IPS-11a (cell line): ENCODE measurements around the gene FOXP1.

Experiments
- H3K4me3 ChIP-seq: one replicate; pipeline ENCODE4 v1.5.1; 2013; ENCODE audit warnings: low read depth, low read length, control low read depth

The FOXP1 gene

DNA sequence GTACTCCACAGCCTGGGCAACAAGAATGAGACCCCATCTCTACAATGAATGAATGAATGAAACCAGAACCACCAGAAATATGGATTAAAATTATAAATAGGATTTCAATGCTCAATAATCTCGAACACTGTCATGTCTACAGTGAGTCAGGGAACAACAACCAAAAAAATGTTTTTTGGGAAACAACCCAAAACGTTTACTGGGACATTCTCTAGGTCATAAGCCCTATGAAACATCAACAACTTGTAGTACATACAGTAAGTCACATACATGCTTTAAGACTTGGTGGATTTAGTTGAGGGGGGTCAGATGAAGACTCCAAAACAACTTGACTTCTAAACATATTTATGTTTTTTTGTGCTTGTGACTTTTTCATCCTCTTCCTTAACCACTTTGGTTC, 511.2 kb downstream of the FOXP1 start:
- no peak overlapping the region for H3K4me3 ChIP-seq

DNA sequence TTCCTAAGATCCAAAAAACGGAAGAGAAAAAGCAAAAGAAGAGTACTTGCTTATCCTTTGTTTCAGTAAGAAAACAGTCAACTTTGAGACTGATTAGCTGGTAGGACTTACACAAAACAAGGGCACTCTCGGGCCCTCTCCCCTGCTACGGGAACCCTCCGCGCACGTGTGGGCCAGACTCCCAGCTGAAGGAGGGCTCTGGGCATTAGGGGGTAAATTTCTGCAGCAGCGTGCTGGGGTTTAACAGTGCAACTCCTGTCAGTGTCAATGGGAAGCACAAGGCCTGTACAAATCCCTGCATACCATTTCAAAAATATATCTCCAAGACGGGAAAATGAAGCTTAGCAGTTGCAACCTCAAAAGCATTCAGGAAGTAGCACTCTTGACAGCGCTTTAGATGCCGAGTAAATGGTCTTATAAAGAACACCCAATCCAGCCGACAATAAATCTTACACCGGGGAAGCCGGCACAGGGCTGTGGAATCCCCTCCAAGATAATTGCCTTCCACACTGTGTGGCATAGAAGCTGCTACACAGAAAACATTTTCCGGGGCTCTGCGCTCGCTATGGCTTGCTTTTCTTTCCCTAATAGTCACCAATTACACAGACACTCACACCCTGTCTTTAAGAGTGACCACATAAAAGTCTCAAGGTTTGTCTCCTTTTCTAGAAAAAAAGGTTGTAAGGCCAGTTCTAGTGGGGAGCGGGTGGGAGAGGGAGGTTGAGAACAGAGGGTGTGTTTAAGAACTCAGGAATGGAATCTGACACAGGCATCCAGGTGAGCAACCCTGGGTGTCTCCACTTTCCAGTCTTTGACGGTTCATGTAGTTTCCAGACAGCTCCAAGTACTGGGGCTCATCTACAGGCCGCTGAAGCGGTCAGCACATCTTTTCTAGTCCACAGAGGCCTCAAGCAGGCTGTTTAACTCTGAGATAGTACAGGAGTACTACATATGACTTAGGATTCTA, 512.7 kb downstream of the FOXP1 start:
- H3K4me3 ChIP-seq: no peak overlapping the region

DNA sequence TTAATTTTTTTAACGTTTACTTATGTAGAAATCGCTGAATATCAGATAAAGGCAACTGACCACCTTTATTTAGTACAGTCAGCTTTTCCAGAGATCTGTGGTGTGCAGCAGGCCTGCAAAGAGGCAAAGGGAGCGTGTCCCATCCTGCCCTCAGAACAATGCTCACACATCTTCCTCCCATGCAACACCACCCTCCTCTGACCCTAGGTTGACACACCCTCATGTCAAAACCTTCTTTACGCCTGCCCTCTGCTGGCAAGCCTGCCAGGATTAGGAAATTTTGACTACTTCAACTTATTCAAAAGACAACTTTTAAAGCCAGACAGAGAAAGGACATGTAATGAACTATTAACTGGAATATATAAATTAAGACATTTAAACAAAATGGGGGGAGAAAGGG, 513.7 kb downstream of the FOXP1 start:
- H3K4me3 ChIP-seq: no peak overlapping the region

DNA sequence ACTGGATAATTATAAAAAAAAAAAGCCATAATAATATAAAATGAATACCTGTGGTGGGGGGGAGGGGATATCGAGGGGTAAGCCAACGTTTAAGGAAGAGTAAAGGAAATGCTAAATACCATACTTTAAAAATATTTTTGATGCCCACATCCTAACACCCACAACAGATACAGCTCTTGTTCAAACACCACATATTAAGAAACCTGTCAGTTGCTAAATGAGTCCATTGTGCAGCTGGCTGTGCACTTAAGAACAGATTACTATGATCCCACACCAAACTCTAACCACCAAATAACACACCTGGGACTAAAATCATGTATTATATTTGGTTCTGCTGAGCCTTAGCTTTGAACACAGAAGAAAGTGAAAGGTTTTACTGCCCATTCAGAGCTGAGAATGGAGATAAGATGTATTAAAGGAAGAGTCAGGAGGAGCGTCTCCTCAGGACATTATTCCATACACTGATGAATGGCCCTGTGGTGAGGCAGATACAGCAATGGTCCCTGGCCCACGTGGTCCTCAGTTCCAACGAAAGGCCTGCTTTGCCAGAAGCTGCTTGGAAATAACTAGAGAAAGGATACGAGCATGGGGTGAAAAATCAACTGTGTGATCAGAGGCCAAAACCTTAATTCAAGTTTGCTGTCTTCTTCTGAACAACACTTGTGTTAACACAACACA, 515.4 kb downstream of the FOXP1 start:
- no peak overlapping the region for H3K4me3 ChIP-seq

DNA sequence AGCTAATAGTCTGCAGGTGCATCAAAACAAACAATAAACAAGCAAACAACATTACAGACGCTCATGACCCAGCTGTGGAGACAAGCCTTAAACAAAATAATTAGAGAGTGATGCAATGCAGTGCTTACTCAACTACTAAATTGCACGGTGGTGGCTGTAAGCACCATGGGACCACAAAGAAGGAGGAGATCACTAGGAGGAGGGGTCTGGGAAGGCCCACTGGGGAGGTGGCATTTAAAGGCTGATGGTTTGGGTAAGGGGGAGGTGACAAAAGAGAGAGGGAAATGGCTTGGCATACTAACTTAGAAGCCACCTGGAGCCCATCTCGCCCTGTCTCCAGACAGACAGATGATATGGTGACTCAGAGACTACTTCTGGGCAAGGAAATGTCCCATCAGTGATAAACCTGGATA, 516.7 kb downstream of the FOXP1 start:
- H3K4me3 ChIP-seq: no peak overlapping the region

DNA sequence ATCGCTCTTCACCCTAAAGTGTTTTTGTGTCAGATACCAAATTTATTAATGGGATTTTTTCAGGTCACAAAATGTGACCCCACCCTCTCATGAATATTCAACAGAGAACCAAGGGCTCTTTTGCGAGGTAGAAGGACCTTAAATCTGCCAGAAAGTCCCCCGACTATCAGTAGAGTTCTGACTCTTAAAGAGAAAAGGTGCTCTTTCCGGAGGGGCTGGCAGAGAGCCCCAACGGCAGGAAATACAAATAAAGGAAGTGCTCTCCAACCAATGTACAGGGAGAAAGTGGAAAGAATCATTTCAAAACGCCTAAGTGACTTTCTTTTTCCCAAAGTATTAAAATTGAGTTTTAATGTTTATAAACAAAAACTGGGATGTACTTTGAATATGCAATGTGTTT, 517.2 kb downstream of the FOXP1 start:
- no peak overlapping the region for H3K4me3 ChIP-seq

DNA sequence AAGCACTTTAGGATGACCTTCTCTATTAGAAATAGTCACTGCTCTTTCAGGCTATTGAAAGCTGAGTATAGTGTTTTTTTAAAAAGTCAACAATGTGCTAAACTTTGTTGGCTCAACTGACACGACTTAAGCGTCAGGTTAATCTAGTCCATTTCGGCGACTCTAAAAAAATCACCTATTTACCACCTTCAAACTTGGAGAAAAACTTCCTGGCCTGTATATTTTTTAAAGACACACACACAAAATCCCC, 517.8 kb downstream of the FOXP1 start:
- peak overlapping the region; percentile 46 for H3K4me3 ChIP-seq

DNA sequence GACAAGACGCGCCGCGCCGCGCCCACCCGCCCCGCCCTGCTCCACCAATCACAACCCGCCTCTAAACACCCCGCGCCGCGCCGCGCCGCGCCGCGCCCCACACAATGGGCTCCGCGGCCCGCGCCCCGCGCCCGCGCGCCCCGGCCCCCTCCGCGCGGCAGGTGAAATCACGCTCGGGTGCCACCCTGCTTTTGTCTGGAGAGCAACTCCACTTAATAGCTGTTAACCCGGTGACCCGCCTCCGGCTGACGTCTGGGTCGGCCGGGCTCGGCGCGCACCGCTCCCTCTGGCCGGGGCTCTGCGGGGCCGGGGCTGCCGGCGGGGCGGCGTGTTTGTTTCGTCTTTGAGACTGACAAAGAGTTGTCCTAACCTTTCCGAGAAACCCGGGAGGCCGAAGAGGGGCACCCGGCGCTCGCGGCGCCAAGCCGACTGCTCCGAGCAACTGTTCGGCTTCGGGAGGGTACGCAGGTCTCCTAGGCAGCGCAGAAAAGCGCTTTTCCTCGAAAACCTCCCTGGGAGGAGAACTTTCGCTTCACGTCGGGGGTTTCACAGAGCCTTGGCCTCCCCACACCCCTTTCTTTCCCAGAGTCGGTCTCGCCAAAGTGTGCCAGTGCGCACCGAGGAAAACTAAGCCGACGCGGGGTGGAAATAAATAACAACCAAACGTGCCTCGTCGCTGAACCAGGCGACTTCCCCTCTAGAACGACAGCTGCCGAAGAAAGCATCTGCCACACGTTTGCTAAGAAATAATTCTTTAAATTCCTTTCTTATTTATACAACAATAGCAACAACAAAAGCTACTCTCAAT, 518.4 kb downstream of the FOXP1 start:
- H3K4me3 ChIP-seq: peak overlapping the region; percentile 46

DNA sequence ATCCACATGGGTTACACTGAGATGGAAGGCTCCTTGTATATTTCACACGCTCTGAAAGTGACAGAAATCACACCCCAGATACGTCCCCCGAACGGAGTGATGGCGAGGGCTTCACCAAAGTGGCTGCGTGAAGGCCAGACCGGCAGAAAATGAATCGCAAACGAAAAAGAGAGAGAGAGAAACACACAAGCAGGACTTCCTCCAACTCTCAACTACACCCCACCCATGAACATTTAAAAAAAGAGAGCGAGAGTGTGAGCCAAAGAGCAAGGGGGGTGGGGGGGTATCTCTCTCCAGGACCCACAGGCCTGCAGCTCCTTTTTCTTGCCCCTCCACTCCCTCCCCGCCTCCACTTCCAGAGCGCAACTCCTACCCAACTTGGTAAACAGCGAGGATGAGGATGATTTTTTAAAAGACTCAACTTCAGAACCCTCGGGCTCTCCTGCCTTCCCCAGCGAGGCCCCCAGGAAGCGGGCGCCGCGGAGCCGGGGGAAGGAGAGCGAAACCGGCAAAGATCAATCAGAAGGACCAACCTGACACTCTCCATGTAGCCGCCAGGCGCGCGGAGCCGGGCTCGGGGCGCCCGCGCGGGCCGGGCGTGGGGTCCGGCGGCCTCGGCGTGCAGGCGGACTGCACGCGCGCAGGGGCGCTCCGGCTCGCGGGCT, 519.1 kb downstream of the FOXP1 start:
- peak overlapping the region; percentile 44 for H3K4me3 ChIP-seq

DNA sequence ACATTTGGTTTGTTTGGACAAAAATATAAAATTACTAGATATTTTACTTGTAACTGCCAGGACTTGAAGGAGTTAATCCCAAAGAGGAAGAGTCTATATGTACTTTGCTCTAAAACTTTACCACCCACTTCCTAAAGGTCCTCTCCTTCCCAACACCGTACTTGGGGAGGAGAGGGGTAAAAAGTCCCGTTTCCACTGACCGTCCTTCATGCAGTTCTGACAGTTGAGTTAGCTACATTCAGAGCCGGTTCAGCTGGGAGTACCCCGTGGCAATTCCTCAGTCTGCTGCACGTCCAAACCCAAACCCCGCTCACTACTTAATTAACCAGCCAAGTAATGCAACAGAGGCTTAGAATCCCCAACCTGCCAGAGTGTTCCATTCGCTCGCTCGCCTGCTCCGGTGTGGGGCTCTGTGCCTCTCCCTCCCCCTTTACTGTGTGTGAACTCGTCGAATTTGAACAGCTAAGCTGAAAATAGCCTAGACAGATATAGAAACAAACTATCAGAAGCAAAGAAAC, 519.7 kb downstream of the FOXP1 start:
- H3K4me3 ChIP-seq: peak overlapping the region; percentile 44

DNA sequence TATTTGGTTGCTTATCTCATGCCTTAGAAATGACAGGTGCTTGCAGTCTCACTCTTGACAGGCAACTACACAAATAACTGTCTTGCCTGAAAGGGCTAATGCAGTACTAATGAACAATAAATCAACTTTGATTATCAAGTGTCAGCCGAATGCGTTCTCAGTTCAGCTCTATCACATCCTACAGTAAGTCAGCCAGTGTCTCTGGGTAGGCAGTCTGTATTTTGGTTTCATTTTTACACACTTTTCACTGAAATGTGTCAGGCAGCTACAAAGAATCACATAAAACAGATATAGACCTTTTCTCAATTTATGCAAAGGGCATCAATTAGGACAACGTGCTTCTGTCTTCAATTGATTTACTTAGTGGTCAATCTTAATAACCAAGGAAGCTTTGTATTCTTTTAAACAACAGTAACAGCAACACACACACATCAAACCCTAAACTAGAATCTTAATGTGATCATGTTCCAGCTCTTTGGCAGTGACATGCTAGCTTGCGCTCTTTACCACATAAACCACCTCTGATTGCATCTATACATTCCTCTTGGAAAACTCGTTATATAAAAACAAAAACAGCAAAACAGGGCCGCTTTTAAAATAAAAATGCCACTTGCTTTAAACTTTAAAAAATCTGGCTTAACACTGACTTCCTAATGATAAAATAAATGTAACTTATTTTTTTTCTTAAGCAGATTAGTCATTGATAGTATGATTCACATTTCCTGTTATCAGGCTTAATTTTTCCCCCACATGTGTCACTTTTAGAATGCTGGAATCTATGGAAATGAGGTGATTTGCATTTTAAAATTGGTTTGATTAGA, 520.4 kb downstream of the FOXP1 start:
- H3K4me3 ChIP-seq: peak overlapping the region; percentile 44

DNA sequence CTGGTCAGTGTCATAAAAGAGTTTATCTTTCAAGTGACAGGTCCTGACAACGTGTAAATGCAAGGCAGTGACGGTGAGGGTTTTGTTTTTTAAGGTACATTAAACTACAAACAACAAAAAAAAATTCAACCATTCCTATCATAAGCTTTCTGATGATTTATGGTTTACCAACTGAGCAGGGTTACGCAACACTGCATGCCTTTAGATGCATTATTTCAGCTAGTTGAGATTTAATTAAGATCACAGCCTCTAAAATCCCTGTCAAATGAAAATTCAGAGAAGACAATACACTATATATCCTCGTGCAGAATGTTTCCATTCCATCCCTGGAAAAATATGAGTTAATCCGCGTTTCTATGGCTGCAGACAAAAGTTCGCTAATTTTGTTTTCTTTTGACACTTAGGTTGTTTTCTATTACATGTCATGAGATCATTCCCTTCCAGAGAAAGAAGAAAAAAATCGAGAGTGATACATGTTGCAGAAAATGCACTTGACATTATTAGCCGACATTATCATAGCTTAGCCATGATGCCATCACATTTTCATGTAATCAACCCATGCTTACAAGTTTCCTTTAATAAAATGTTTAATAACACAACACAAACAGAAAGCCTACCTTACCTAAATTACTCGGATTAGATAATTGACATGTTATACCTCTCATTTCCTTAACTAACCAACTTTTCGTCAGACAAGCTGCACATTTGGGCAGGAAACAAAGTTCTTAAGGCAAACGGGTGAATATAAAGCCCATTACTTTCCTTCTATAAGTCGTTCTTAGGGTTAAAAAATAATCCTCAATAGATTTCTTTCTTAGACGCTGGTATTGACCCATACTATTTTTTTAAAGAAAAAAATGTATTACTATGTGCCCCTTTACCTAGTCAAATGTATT, 521.2 kb downstream of the FOXP1 start:
- H3K4me3 ChIP-seq: no peak overlapping the region

DNA sequence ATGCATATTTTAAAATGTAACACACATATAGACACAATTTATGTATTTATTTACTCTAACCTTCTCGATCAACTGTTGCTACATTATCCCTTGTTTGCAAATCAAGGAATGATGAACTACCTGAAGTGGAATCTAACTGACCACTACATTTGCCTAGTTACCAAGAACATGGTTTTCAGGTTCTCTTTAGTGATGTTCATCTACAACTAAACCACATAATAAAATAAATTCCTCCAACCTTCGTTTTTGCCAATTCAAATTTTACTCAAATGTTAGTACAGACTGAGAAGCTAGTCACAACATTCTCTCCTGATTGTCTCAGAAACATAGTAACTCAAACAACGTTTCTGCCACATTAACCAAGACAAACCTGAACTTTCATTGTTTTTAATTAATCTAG, 521.9 kb downstream of the FOXP1 start:
- H3K4me3 ChIP-seq: no peak overlapping the region

DNA sequence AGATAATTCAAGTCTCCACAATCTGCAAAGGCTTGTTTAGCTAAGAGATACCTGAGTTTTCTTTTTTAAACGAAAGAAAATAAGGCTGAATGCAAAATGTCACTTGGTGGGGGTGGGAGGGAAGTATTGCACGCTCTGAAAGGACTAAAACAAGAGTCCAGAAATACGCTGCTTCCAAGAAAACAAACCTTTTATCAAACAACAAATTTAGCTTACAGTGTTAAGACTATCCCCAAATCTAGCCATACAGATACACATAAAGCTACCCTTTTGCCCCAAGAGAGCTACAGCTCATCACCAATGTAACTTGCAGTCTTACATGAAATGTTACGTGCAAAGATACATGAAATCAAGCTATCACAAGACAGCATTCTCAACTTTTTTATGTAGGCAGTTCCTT, 522.5 kb downstream of the FOXP1 start:
- H3K4me3 ChIP-seq: no peak overlapping the region

DNA sequence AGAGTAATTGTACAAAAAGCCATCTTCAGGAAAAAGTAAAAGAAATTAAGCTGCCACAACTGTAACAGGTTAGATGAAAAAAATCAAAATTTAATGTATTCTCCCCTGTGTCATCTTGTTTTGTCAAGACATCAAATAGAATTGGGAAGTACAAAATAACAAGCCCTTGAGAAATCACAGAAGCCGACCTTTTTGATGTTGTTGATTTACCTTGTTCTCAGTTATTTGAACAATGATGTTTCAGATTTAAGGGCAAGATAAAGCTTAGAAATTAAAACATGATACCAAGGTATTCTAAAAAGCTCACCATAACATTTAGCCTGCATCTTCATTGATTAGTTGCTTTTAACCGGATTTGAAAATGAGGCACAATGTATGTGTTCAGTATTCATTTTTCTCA, 523.0 kb downstream of the FOXP1 start:
- no peak overlapping the region for H3K4me3 ChIP-seq

DNA sequence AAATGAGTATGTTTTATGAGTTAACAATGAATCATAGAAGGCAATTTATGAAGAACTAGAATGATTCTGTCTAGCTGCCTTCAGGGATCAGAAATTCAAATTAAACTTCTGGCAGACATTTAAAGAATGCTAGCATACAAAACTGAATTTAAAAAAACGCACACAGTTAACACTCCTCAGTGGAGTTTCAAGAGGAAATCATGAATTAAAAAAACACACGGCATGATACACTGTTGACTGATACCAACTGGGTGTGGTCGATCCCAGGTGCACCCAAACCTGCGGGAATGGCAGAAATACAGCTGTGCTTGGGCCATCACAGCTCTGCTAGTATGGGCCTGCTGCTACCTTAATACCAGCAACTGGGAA, 526.0 kb downstream of the FOXP1 start:
- no peak overlapping the region for H3K4me3 ChIP-seq

DNA sequence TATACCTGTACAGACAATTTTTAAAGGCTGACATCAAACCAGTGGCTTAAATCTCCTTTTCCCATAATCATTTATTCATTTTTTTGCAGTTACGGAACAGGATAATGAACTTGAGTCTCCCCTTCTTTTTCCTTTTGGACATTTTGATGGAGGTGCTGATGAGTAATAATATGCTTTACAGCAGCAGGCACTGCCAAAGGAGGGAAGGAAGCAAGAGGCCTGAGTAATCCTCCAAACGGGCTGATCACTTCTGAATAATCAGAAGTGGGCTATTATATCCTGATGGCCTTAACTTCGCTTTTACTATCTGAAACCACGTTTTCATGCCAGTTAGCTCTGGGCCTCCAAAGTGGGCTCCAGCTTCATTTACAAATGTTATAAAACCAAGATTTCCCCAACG, 527.2 kb downstream of the FOXP1 start:
- H3K4me3 ChIP-seq: no peak overlapping the region

DNA sequence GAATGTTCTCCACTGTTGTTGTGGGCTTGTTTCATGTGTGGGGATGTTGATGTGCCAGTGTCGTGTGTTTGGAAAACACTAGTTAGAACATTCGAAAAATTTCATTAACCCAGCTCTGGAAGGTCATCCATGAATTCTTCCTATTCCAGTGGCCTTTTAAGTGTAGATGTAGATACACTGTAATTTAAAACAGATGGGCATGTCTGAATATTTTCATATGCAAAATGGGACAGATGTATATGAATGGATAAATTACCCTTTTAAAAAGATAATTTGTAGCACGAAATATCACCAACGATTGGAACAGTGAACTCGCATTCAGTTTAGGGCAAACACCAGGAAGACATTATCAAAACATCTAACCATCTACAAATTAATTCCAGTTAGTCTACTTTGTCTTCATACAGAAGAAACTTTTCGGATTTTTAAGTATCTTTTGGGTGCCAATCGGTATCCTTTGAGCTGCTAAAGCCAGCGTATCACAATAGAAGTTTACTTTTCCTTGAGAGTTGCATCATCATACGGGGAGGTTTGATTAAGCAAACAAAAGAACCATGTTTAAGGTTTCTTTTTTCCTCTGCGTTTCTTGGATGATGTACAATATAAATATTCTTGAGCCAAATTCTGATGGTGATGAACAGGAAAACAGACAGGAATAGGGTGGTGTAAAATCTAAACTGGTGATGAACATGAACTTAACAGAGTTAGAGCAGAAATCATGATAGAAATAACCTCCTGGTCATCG, 528.1 kb downstream of the FOXP1 start:
- no peak overlapping the region for H3K4me3 ChIP-seq
